ENCODE results near the gene TOX3.

Gene TOX3

DNA sequence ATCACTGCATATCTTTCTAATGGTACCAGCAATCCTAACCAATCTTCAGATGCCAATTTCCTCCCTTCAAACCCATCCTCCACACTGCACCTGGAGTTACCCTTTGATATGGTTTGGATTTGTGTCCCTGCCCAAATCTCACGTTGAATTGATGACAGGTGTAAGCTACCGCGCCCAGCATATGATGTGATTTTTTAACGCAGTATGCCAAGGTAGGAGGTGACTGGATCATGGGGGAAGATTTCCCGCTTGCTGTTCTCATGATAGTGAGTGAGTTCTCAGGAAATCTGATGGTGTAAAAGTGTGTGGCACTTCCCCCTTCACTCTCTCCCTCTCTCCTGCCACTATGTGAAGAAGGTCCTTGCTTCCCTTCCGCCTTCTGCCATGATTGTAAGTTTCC is 57.0 kb downstream of the TOX3 start:
- DNase-seq: no peak

DNA sequence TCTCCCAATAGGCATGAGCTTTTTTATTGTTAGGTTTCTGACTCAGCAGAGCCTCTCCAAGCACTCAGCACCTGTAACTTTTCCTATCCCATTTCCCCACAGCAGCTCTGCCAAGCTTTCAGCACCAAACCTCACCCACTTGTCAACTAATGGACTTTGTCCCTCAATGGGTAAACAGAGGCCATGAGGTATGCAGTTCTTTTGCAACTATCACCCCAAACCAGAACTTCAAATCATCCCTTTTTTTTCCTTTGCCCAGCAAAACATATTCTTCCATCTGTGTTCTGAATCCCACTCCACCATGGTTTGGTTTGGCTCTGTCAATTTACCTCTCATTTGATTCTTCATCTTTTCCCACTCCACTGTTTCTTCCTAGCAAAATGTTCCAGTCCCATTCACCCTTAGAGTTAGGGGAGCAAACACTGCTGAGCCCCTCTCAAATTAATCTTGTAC is 58.1 kb downstream of the TOX3 start:
- DNase-seq: no peak

DNA sequence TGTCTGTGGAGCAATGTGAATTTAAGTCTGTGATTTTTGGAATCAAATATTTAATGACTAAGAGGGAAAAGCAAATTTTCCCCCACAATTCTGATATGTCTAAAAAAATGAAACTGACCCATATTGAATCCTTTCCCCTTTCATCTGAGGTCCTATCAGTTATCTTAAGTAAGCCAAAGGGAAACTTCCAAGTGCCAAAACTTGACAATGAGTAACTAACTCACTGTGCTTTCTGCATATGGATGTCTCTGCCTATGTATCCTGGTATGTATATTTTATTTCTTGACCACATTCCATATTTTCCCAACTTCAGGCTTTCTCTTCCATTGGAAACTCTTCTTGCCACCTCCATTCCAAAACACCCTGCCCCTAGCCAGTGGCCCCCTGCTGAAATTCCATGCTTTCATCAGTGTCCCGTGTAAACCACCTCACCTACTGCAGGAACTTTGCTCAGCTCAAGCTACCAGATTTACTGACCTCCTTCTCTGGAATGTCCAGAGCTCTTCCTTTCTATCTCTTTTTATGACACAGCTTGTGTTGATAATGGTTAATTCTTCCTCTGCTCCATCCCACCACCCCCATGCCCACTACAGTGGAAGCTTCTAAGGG is 59.0 kb downstream of the TOX3 start:
- DNase-seq: no peak

DNA sequence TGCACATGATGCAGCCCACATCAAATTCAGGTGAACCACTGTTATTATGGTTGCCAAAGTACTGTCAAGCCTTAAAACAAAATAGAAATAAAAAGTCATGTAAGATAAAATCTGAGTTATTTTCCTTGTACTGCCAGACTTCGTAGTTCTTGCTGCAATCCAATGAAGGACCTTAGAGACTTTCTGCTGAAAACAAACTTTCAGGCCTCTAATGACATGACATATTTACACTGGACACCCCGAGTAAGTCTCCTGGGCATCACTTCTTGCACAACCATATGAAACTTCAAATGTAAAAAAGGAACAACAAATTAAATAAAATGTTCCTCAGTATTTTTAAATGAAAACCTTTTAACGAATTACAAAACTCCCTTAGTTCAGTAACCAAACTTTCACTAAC is 66.7 kb downstream of the TOX3 start:
- DNase-seq: no peak

DNA sequence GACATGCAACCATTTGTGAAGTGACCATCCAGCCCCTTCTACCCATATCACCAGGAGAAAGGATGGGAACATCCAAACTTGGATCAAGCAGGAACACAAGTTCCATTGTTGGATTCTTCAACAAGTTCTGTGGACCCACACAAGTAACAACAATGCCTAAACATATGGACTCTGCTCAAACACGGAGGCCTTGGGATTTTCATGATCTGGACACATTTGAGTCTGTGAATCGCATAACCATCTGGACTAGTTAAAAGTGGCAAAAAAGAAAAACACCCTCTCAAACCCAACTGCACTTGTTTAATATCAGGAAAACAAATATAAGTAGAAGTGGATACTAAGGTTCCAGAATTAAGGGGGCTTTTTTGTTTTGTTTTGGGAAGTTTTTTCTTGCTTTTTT is 70.8 kb downstream of the TOX3 start:
- DNase-seq: no peak

DNA sequence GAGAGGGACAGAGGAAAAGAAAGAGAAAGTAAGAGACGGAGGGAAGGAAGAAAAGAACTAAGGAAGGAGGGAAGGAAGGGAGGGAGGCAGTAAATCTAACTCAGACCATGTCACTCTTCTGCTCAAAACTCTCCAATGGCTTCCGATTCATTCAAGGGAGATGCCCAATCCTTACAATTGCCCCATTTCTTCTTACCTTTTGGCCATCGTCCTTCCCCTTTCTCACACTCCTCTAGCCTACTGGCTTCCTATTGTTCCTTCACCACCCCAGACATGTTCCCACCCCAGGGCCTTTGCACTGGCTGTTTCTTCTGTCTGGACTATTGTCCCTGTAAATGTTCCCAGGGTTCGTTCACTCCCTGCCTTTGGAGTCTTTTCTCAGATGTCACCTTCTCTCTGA is 72.3 kb downstream of the TOX3 start:
- no peak for DNase-seq

DNA sequence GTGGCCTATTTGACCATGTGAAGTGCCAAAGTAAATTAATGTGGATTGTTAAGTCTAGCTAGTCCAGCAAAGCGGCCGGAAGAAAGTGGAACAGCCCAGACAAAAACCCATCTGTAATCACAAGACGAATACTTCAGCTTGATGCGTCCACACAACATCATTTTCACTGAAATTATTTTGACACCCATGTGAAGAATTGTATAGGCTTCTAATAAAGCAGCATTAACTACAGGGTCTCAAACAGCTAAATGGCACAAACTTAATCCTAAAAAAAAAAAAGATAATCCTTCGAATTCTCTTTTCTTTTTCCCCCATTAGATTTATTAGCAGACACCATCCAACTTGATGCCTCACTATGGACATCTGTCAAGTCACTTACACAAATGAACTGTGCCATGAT is 73.8 kb downstream of the TOX3 start:
- no peak for DNase-seq

DNA sequence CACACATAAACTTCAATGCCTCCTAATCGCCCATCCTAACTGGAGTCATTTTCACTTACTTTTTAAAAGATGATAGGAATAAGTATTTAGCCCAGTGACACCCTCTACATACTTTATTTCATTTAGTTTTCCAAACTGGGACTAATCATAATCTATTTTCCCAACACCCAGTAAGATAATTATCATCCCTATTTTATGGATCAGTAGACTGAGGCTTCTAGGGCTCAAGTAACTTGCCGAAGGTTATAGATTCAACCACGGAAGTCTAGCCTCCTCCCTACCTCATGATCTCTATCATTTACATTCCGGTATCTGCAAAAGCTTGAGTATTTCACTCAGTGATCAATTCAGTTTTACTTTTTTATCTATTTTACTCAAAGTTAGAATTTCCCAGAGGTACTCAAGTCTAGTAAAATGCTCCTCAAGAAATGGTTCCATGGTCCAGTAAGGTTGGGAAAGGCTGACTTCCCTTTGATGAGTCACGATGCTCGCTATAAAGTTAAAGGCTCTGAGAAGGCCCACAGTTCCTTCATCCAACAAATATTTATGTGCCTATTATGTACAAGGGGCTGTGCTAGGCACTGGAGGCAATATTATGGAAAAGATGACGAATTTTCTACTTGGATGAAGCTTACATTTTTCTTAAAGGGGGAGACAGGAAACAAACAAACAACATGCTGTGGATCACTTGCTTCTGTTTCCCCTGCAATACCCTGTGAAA is 75.1 kb downstream of the TOX3 start:
- no peak for DNase-seq

DNA sequence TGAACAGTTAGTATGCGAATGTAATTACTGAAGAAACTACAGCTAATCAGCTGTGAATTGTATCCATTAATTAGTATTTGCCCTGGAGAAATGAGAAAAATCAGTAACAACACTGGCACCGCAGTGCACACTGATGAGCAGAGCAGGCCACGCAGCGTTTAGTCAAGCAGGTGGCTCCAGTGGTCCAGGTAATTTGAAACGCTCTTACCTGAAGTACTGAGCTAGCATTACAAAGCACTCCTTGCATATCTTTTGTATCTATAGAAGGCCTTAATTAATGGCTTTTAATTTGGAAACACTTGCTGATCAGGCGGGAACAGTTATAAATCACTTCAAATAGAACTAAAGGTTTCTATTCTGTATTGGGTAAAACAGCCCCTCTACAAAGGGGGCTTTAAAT is 76.4 kb downstream of the TOX3 start:
- peak; percentile 27 for DNase-seq

DNA sequence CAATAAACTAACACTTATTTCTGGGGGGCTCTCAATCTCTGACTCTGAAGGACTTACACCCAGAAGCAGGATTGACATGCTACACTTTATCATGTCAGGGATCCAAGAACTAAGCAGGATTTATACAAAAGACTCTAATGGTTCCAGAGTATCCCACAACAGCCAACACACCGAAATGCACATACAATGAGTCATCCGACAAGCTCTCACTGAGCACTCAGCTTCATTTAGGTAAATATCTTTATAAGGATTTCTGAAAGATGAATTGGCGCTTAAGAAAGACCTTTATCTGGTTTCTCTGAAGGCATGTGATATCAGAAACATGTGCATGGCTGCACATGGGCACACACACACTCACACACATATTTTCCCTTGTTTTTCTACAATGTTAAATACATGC is 77.2 kb downstream of the TOX3 start:
- no peak for DNase-seq

DNA sequence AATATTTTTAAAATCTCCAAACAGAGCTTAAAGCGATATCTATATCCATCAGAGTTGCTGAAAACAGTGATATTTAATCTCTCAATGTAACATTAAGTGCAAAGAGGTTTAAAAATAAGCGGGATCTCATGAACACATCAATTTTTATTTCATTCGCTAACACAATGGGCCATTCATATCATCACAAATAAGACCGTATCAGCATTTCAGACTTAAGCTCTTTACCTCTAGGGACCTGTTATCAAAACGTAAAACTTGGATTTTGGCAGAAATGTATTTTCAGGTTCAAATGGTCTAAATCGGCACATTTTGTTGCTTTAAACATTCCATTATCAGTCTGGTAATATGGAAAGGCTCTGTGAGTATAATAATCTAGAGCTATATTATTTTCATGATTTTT is 77.9 kb downstream of the TOX3 start:
- no peak for DNase-seq

DNA sequence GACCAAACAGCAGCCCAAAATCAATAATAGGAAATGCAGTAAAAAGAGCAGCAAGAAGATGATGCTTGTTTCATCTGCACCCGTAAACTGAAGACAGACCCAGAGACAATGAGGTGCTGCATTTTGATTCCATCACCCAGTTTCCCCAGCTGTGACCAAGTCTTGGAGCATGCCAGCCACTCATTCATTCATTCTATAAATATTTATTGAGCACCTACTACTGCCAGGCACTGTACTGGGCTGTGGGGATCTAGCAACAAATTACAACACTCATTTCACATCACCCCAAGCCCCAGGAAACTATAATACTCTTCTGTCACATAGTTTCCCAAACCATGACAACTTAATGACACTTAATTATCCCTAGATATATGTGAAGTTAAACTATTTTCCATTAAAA is 79.2 kb downstream of the TOX3 start:
- no peak for DNase-seq

DNA sequence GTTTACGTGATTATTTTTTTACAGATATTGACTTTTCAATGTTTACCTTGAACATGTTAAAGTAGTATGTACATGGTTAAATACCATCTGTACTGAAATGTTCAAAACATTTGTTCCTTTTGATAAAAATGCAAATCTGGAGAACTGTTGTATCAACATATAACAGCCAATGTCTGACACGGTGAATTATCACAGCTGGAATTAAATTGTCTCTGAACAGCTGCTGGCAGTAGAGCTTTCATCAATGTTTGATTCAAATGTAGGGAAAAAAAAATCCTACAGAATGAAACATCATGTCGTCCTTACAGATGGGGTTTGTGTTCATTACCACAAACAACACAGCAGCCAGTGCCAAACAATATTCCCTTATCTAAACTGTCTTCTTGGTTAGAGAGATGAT is 79.9 kb downstream of the TOX3 start:
- no peak for DNase-seq

DNA sequence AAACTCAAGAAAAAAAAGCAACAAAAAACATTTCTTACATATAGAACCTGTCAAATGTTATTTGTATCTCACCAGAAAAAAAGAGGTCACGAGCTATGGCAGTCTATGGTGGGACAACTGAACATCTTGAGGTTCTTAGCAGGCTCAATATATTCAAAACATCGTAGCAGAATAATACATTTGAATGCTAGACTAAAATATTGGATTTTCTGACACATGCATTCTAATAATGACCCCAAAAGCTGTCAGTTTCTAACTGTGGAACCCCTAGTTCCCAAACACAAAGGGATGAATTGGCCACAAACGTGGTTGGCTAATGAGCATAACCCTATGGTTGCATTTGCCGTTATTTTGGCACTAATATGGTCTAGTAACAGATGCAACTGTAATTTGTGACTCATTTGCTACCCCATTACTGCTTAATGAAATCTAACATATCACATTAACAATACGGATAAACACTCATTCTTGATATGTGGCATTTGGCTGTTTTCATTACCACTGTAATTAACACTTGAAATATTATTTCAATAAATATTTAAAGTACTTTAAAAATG is 81.2 kb downstream of the TOX3 start:
- no peak for DNase-seq

DNA sequence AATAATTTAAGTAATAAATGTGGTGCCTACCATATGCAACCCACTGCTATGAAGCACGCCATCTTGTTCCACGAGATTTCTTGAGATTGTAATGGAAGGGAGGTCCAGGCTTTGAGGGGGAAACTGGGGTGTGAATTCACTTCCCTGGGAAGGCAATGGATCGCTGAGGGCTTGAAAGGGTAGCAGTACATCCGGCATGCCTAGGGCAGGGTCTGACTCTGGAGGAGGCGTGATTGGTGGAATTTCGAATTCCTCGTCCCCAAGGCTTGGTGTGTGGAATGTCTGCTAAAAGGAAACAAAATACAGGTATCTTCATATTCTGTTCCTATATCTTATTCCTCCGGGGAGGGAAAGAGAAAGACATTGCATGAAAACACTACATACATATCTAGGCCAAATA is 83.0 kb downstream of the TOX3 start:
- no peak for DNase-seq

DNA sequence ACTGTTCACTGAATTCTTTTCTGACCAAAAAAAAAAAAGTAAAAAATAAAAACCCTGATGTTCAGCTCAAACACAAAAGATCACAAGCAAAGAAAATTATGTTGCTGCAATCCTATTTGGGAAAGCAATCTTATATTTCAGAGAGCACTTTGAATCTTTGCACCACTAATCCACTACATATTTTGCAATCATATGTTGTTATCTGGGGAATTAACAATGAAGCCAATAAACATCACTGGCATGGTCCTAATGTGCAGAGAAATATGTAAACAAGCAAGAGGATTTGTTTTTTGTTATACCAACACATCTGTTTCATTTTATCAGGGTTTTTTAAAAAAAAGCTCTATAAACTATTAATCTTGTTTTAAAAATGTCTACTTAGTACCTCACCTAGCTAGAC is 84.1 kb downstream of the TOX3 start:
- DNase-seq: no peak

DNA sequence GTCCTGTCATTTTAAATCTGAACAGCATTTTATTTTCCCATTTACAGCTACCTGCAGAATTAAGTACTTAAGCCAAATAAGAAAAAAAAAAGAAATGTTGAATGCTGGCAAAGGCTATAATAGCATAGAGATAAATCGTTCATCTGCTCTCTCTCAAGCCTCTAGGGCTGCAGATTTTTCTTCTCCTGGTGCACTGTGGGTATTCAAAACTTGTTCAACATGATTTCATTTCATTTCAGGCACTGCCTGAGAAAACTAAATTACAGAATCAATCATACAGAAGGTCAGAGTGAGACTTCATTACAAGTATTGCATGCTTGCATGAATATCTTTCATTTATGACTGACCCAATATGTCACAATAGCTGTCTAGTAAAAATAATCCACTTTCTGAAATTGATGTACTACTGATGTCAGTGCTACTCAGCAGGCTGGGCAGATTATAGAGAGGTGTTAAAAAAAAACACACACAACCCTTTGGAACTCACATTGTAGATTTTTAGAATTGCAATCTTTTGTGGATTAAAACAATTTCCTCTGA is 86.2 kb downstream of the TOX3 start:
- DNase-seq: no peak

DNA sequence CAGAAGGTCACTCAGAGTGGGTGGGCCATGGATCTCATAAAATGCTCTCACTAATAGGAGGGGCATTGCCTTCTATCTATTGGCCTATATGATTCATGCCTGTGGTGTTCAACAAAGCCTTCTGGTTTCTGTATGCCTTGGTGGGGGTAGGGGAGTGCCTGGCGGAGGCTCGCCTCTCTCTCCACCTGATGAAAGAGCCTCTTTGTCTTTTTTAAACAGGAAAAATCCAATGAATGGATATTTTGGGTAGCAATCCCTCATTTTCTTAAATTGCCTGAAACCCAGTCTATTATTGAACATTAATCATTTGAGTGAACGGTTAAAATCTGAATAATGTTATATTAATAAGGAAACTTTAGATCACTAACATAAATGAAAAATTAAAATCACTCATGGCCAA is 90.6 kb downstream of the TOX3 start:
- no peak for DNase-seq

DNA sequence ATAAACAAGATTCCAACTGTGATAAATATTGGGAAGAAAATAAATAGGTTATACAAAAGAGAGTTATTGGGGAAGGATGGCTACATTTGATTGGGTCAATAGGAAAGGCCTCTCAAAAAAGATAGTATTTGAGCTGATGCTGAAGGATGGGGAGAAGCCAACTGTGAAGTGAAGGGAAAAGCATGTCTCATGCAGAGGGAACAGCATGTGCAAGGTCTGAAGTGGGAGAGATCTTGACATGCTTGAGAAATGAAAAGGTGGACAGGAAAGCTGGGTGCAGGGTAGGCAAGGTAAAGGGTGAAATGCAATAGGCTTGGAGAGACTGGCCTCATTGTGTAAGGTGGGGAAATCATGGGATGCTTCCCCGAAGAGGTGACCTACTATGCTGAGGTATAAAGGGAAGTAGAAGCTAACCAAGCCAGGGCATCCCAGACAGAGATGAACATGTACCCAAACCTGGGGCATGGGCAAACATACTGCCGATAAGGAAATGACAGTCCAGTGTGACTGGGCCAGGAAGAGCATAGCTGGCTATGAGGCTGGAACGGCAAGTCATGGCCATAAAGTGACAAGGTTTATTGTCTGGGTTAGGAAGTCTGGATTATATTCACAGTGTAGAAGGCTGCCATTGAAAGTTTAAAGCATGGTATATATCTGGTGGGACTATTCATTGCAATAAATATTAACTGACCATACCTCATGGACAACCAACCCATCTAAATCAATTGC is 91.2 kb downstream of the TOX3 start:
- no peak for DNase-seq

DNA sequence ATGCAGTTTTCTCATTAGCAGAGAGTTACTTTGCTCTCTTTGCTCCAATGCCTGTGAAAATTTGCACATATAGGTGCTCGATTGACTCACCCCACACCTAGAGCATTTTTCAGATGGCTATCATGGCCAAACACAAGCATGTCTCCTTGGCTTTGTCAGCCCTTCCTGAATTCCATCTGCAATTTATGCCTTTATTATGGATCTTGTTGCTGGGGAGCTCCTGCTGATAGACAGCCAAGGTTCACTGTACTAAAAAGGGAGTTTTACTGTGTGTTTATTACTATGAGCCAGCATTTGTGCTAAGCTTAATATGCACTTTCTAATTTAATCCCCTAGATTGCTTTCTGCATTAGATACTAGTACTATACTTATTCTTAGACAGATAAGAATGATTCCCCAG is 93.3 kb downstream of the TOX3 start:
- no peak for DNase-seq

DNA sequence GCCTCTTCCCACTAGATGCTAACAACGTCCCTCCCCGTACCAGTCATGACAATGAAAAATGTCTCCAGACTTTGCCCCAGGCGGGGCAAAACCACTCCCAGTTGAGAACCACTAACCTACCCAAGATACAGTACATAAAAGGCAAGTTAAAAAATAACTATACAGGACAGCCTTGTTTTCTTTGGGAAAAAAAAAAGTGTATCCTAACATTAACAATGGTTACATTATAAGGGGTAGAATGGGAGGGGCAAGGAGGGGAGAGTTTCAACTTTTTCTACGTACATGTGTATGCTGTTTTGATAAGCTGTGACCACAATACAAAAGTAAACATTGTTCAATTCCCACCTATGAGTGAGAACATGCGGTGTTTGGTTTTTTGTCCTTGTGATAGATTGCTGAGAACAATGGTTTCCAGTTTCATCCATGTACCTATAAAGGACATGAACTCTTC is 94.9 kb downstream of the TOX3 start:
- no peak for DNase-seq

DNA sequence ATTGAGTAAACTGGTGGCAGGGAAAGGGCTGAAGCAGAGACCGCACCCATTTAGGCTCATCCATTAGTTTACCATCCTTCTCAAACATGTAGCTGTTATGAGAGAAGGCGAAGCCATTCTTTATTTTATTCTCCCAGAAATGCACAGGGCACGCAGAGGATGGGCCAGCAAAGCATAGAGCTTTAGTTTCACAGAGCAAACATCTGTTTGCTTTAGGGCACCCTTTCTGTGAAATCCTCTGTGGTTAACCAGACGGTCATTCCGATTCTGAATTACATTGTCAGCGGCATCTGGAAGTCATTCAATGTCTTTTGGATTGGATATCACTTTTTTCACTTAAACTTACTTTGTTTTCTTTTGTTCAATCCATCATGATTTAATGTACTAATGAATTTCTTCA is 96.0 kb downstream of the TOX3 start:
- no peak for DNase-seq

DNA sequence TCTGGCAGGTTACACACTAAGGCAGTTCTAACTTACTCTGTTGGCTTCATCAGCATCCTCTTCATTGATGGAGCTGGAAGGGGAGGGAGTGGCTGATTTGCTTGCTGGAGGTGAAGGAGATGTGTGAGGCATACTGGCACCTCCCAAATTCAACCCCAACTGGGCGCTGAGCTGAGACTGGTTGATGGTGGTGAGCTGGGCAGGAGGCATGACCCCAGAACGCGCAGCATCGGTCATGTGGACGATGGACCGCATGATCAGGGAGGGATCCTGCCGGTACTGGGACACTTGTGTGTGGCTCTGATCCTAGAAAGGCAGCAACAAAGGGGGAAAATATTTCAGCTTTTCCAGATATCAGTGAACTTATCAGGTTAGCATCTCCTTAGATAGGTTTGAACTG is 96.7 kb downstream of the TOX3 start:
- no peak for DNase-seq

DNA sequence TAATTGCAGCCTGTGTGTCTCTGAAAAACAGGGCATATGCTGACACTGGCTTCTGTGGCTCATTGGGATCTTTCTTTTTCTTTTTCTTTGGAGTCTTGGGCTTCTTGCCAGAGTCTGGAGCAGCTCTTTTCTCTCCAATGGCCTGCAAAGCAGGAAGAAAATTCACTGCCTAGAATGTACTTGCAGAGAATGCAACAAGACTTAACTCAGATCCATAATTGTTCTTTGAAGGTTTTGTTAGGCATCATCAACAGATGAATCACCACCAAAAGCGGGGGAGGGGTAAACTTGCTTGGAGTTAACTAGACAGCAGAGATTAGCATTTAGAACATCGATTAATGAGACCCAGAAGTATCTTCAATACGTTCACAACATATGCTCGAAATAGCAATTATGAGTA is 100.9 kb downstream of the TOX3 start:
- no peak for DNase-seq

Data from NCI-H2107 (cell line).